Endothelial cell of umbilical vein (primary cell): ENCODE measurements around the gene DGLUCY. TPM values are rescaled to one million over a fixed set of nuclear protein-coding genes. Genes with fewer than 3 reads are reported as not detected.

ENCODE experiments used
- BruUV-seq: library from RNA; stranded (reverse); fragments of 400-500 nt; replicated peaks from 2 replicates; lab custom pipeline; 2021; lab: Mats Ljungman, UMichigan
- CTCF ChIA-PET: fragments of 300-600, 350-600 bp; sonication (Branson Sonifier 250); formaldehyde crosslinking; loops from one replicate; lab custom pipeline; 2021; ENCODE audit warnings: antibody characterized with exemption, inconsistent platforms; lab: Charles Lee
- POLR2A ChIA-PET: fragments of 300-600, 350-600 bp; sonication (Branson Sonifier 250); formaldehyde crosslinking; loops from one replicate; lab custom pipeline; 2021; ENCODE audit warnings: antibody characterized with exemption, inconsistent platforms; lab: Charles Lee
- DNase-seq: peaks from one replicate; pipeline ENCODE4 v3.0.0-alpha.2; 2011; ENCODE audit warnings: low read depth, low spot score
- FAIRE-seq: peaks from 2 replicates; lab custom pipeline; 2011; peaks lifted over from hg19 to GRCh38; lab: Jason Lieb, UNC
- H2AFZ ChIP-seq: 2 replicates; pipeline ENCODE4 v1.6.0; 2012; ENCODE audit warnings: low read depth, low read length, control low read depth, inconsistent platforms
- H3K27ac ChIP-seq: 2 replicates; pipeline ENCODE4 v1.5.1; 2011; ENCODE audit warnings: low read depth, mild to moderate bottlenecking, control low read depth, low read length, moderate library complexity; ENCODE audit not compliant: insufficient read depth
- H3K27me3 ChIP-seq, 2 experiments: 2 replicates each; pipeline versions ENCODE4 v1.6.0 to v1.6.1; 2011; ENCODE audit warnings: low read length in 2 of 2, mixed read lengths in 1 of 2; ENCODE audit not compliant: control insufficient read depth in 2 of 2, insufficient read depth in 2 of 2
- H3K36me3 ChIP-seq, 2 experiments: 2 replicates in 1 of 2; 3 replicates in 1 of 2; pipeline ENCODE4 v1.5.1; 2011; ENCODE audit warnings: low read length in 2 of 2, mild to moderate bottlenecking in 1 of 2, moderate library complexity in 1 of 2; ENCODE audit not compliant: control insufficient read depth in 2 of 2, insufficient read depth in 2 of 2; ENCODE audit errors: extremely low read depth in 1 of 2
- H3K4me1 ChIP-seq: 3 replicates; pipeline ENCODE4 v1.5.1; 2011; ENCODE audit warnings: mild to moderate bottlenecking, low read length; ENCODE audit not compliant: control insufficient read depth, insufficient read depth; ENCODE audit errors: extremely low read depth
- H3K4me2 ChIP-seq: 2 replicates; pipeline ENCODE4 v1.6.1; 2011; ENCODE audit warnings: low read length, control low read depth, mixed read lengths; ENCODE audit not compliant: insufficient read depth
- H3K4me3 ChIP-seq, 3 experiments: fragments of 200-600 bp in 1 of 3; sonication (generic), shearing (Covaris generic) in 1 of 3; replicated peaks in 1 of 3; 2 replicates each; pipeline ENCODE4 v1.5.1; 2011 to 2016; ENCODE audit warnings: control low read depth in 3 of 3, low read length in 3 of 3, mild to moderate bottlenecking in 2 of 3, inconsistent platforms in 1 of 3, low read depth in 1 of 3, moderate library complexity in 1 of 3; ENCODE audit not compliant: insufficient read depth in 1 of 3
- H3K79me2 ChIP-seq: 2 replicates; pipeline ENCODE4 v1.6.0; 2012; ENCODE audit warnings: low read length, inconsistent platforms; ENCODE audit not compliant: control insufficient read depth, insufficient read depth
- H3K9ac ChIP-seq: replicated peaks from 2 replicates; pipeline ENCODE3; 2011; ENCODE audit warnings: low read length, control low read depth; ENCODE audit not compliant: insufficient read depth; ENCODE audit errors: extremely low read depth
- H3K9me1 ChIP-seq: replicated peaks from 3 replicates; pipeline ENCODE4 v1.6.0; 2011; ENCODE audit warnings: mild to moderate bottlenecking, low read length; ENCODE audit not compliant: control insufficient read depth, insufficient read depth; ENCODE audit errors: extremely low read depth
- H3K9me3 ChIP-seq: replicated peaks from 2 replicates; pipeline ENCODE4 v1.5.1; 2012; ENCODE audit warnings: low read length, inconsistent platforms; ENCODE audit not compliant: control insufficient read depth, insufficient read depth
- H4K20me1 ChIP-seq: replicated peaks from 2 replicates; pipeline ENCODE3; 2011; ENCODE audit warnings: mild to moderate bottlenecking, low read length; ENCODE audit not compliant: control insufficient read depth, insufficient read depth; ENCODE audit errors: extremely low read depth
- EZH2 ChIP-seq: IDR thresholded peaks from 2 replicates; pipeline ENCODE4 v1.6.1; 2012; ENCODE audit warnings: borderline replicate concordance, low read depth, mild to moderate bottlenecking, moderate library complexity, low read length, inconsistent platforms; ENCODE audit not compliant: severe bottlenecking
- FOS ChIP-seq: IDR thresholded peaks from 2 replicates; pipeline ENCODE4 v1.6.1; 2011; ENCODE audit warnings: mild to moderate bottlenecking, low read length, moderate library complexity, borderline replicate concordance; ENCODE audit not compliant: insufficient read depth
- GATA2 ChIP-seq: IDR thresholded peaks from 2 replicates; pipeline ENCODE4 v1.7.0; 2011; ENCODE audit warnings: low read depth, mild to moderate bottlenecking, moderate library complexity, mixed read lengths, low read length; ENCODE audit not compliant: insufficient read length, insufficient read depth
- JUN ChIP-seq: IDR thresholded peaks from 2 replicates; pipeline ENCODE4 v1.6.1; 2011; ENCODE audit warnings: borderline replicate concordance, low read depth; ENCODE audit not compliant: insufficient read length, insufficient read depth
- POLR2A ChIP-seq: IDR thresholded peaks from 2 replicates; pipeline ENCODE4 v1.6.1; 2012; ENCODE audit warnings: low read depth, mild to moderate bottlenecking, control low read depth, low read length
- dilution Hi-C: fragments of 300-500 bp; cut with MboI; formaldehyde crosslinking; loops from one replicate; pipeline ENCODE4 v1.15.0; 2019; ENCODE audit warnings: low sequenced_read_pairs; ENCODE audit not compliant: extremely low pct_ligation_motif_present
- intact Hi-C: fragments of 100-400 bp; cut with micrococcal nuclease; formaldehyde crosslinking; loops from one replicate; pipeline ENCODE4 v1.10.0; 2022
- polyA plus RNA-seq, 4 experiments: library from polyadenylated mRNA; depleted of rRNA in 3 of 4; stranded (reverse) in 3 of 4; unstranded in 1 of 4; fragments of >200 nt; gene quantifications; 2 replicates each; pipeline versions ENCODE4 v1.2.1 to v1.2.3, GENCODE V29; 2011 to 2012; ENCODE audit warnings: missing spikeins in 1 of 4
- total RNA-seq: library from RNA; stranded (reverse); gene quantifications from 2 replicates; pipeline ENCODE4 v1.2.3, GENCODE V29; 2021
- TF ChIP-seq, protein P1 (sequence below), 2 donors: IDR thresholded peaks; 1 replicate in 1 of 2; 2 replicates in 1 of 2; pipeline ENCODE4 v1.5.1; 2011; ENCODE audit warnings: low read length in 2 of 2, mild to moderate bottlenecking in 2 of 2, moderate library complexity in 2 of 2, control low read depth in 1 of 2, inconsistent platforms in 1 of 2, low read depth in 1 of 2; ENCODE audit not compliant: insufficient read depth in 1 of 2; ENCODE audit errors: extremely low read depth in 1 of 2

DGLUCY gene
- total and polyA plus RNA-seq, 2 donors (not counting 3 experiments of a cell fraction or from before 2014, with no cell fraction given), result 40.9 to 65.6 TPM

DNA sequence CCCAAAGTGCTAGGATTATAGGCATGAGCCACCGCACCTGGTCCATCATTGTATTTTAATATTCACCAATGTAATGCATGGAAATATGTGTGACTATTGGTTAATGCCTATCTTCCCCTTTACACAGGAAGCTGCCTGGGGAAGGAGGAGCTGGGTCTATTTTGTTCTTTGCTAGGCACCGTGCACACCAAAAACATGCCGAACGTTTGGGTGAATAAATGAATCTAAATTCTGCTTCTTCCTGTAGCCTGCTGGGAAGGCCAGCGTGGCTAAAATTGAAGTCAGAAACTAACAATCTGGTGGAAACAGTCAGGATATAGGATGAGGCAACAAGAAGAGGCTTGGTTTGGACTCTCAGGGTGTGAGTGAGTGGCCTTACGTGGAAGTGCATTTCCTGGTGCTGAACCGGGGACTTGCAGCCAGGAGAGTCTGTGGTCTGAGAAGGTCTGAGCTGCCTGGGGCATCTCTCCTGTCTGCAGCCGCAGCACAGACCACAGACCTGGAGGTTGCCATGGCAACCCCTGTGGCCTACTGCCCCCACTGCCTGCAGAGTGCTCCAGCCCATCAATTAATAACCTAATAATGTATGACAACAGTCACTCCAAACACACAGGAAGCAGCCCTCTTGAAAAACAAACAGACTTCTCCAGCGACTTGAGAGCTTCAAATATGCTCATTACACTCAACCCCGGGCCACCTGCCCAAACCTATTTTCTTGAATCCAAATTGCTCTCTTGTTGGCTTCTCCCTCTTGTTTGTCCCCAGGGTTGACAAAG is 136.2 kb downstream of the DGLUCY start:
- no peak overlapping the region for H3K4me3 ChIP-seq
- ChIA-PET CTCF (interaction anchor here (2.2 to 2.5 kb wide), 2 partner anchors 73 to 77 kb away, joined by 7 to 10 read pairs; no protein-coding TSS in a partner anchor), POLR2A (interaction anchor here (0.6 kb wide), 1 partner anchor 12 kb away, joined by 12 read pairs; no protein-coding TSS in a partner anchor)
- FAIRE-seq (no peak), DNase-seq (no peak)
- TF ChIP-seq JUN (no peak), EZH2 (no peak), FOS (no peak), POLR2A (no peak), GATA2 (no peak)
- TF ChIP-seq, protein P1, sequence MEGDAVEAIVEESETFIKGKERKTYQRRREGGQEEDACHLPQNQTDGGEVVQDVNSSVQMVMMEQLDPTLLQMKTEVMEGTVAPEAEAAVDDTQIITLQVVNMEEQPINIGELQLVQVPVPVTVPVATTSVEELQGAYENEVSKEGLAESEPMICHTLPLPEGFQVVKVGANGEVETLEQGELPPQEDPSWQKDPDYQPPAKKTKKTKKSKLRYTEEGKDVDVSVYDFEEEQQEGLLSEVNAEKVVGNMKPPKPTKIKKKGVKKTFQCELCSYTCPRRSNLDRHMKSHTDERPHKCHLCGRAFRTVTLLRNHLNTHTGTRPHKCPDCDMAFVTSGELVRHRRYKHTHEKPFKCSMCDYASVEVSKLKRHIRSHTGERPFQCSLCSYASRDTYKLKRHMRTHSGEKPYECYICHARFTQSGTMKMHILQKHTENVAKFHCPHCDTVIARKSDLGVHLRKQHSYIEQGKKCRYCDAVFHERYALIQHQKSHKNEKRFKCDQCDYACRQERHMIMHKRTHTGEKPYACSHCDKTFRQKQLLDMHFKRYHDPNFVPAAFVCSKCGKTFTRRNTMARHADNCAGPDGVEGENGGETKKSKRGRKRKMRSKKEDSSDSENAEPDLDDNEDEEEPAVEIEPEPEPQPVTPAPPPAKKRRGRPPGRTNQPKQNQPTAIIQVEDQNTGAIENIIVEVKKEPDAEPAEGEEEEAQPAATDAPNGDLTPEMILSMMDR (IDR thresholded peaks at IDR 0.05; ENCODE audit: extremely low read depth in 1 of 2, insufficient read depth in 1 of 2, low read depth in 1 of 2, low read length in 2 of 2), result no peak
- H3K9me3 ChIP-seq, result no peaks in the 10 kb centered on the region
- H3K4me1 ChIP-seq, result peaks cover 2% of the 10 kb centered on the region
- no peak overlapping the region for H2AFZ ChIP-seq
- no peaks in the 10 kb centered on the region for H3K79me2 ChIP-seq
- no TSS peak for BruUV-seq
- no peaks in the 10 kb centered on the region for H3K36me3 ChIP-seq
- H3K9ac ChIP-seq, result no peak overlapping the region
- dilution Hi-C loops (no loop called here), intact Hi-C loops (no loop called here)
- H4K20me1 ChIP-seq, result no peaks in the 10 kb centered on the region
- H3K9me1 ChIP-seq, result no peaks in the 10 kb centered on the region
- no peak overlapping the region for H3K27ac ChIP-seq
- H3K27me3 ChIP-seq, result no peaks in the 10 kb centered on the region
- no peak overlapping the region for H3K4me2 ChIP-seq
